NB4 (cell line): ENCODE measurements around the gene LEPR.

Experiments used
- DNase-seq: peaks from one replicate; pipeline ENCODE4 v3.0.0; 2010; ENCODE audit warnings: low read depth
- H3K4me3 ChIP-seq: one replicate; pipeline ENCODE4 v1.5.1; 2011; ENCODE audit warnings: mild to moderate bottlenecking, low read depth, low read length, moderate library complexity
- CTCF ChIP-seq: IDR thresholded peaks from one replicate; pipeline ENCODE4 v1.5.1; 2012; ENCODE audit warnings: low read depth, low read length
- MAX ChIP-seq: IDR thresholded peaks from 2 replicates; pipeline ENCODE4 v1.6.1; 2011; ENCODE audit warnings: low read depth, low read length
- MYC ChIP-seq: IDR thresholded peaks from 2 replicates; pipeline ENCODE4 v1.6.1; 2011; ENCODE audit warnings: low read depth, low read length
- POLR2A ChIP-seq: IDR thresholded peaks from 2 replicates; pipeline ENCODE4 v1.6.1; 2011; ENCODE audit warnings: mild to moderate bottlenecking; ENCODE audit not compliant: insufficient read length; ENCODE audit errors: extremely low read depth

The LEPR gene

GRCh38 chr1:65469889-65470340 lies 49.4 kb downstream of the LEPR start:
- DNase-seq = no peak
- H3K4me3 ChIP-seq = no peak overlapping the region
- TF ChIP-seq CTCF (no peak), POLR2A (no peak), MYC (no peak), MAX (no peak)
